ENCODE results near the gene MZB1. TPM values are rescaled to one million over a fixed set of nuclear protein-coding genes. Genes with fewer than 3 reads are reported as not detected.
A peak's percentile ranks its signal among the peaks of the same experiment; 100 is the strongest.

MZB1 gene
- polyA plus RNA-seq, 2 of the 4 experiments (the other 2 are of a cell fraction), result 0.09 TPM; not detected in 1

- Histone ChIP-seq H3K9me3 (no peaks in the 10 kb centered on the region), H3K4me3 (no peak overlapping the region), H3K4me2 (peak overlapping the region; percentile 94), H3K27ac (no peak overlapping the region), H3K4me1 (peaks cover 19% of the 10 kb centered on the region; the same call in 2 of the 3 replicates)
- ATAC-seq (no peak), DNase-seq (ENCODE audit: low read depth in 1 of 2, low spot score in 1 of 2) (no peak), FAIRE-seq (no peak)
- ChIA-PET CTCF (interaction anchor here (1.4 to 1.6 kb wide), 2 partner anchors 32 to 51 kb away, joined by 3 read pairs; partner anchors contain the start of gene MATR3), POLR2A (interaction anchor here (0.6 kb wide), 1 partner anchor 50 kb away, joined by 3 read pairs; no protein-coding TSS in a partner anchor)
- TF ChIP-seq HDAC2 (IDR thresholded peaks at IDR 0.05) (no peak), HOXB5 (CRISPR knock-in tag; IDR thresholded peaks at IDR 0.05) (no peak), RCOR1 (IDR thresholded peaks at IDR 0.05; ENCODE audit: low read depth, low read length) (no peak), HOXB13 (CRISPR knock-in tag; IDR thresholded peaks at IDR 0.05; ENCODE audit: low read depth) (no peak), POLR2A (IDR thresholded peaks at IDR 0.05; ENCODE audit: low read length) (no peak), EHF (CRISPR knock-in tag; IDR thresholded peaks at IDR 0.05) (no peak), ZNF302 (CRISPR knock-in tag; IDR thresholded peaks at IDR 0.05) (no peak), FOSL2 (IDR thresholded peaks at IDR 0.05) (no peak), FOSL2 (CRISPR knock-in tag; IDR thresholded peaks at IDR 0.05) (no peak), E2F6 (IDR thresholded peaks at IDR 0.05; ENCODE audit: borderline replicate concordance, low read depth) (no peak), BHLHE40 (IDR thresholded peaks at IDR 0.05; ENCODE audit: low read depth, low read length) (no peak), ZFP36 (IDR thresholded peaks at IDR 0.05; ENCODE audit: borderline replicate concordance, partially characterized antibody) (no peak), KDM5A (IDR thresholded peaks at IDR 0.05) (no peak), PHF8 (IDR thresholded peaks at IDR 0.05; ENCODE audit: borderline replicate concordance, low read depth) (no peak), ELK1 (IDR thresholded peaks at IDR 0.05; ENCODE audit: low read depth, low read length) (no peak), TFCP2L1 (CRISPR knock-in tag; IDR thresholded peaks at IDR 0.05) (no peak), JUN (IDR thresholded peaks at IDR 0.05) (no peak), HEYL (CRISPR knock-in tag; IDR thresholded peaks at IDR 0.05) (no peak), ATOH8 (CRISPR knock-in tag; IDR thresholded peaks at IDR 0.05; ENCODE audit: low read depth) (no peak), JUNB (IDR thresholded peaks at IDR 0.05) (no peak)
- 84% methylated on average over 2 of the region's 2 CpGs for WGBS (ENCODE audit: missing lambda C conversion rate)
Measured at GRCh38 chr5:139344177-139344576, 45.5 kb downstream of the MZB1 start.

- ChIA-PET POLR2A (no interaction called here), CTCF (interaction anchor here (1.4 to 1.6 kb wide), 2 partner anchors 32 to 50 kb away, joined by 3 read pairs; partner anchors contain the start of gene MATR3)
- Histone ChIP-seq H3K4me2 (peak overlapping the region; percentile 94), H3K4me3 (peak overlapping the region; percentile 81), H3K9me3 (no peaks in the 10 kb centered on the region), H3K27ac (no peak overlapping the region), H3K4me1 (peaks cover 19% of the 10 kb centered on the region; the same call in 2 of the 3 replicates)
- ATAC-seq, result no peak
- no peak for FAIRE-seq
- 92% methylated on average over 9 of the region's 9 CpGs for WGBS (ENCODE audit: missing lambda C conversion rate)
- TF ChIP-seq FOSL2 (IDR thresholded peaks at IDR 0.05), result no peak
- no peak for TF ChIP-seq FOSL2 (CRISPR knock-in tag; IDR thresholded peaks at IDR 0.05)
- DNase-seq (ENCODE audit: low read depth in 1 of 2, low spot score in 1 of 2), result no peak
Measured at GRCh38 chr5:139343476-139343875, 46.2 kb downstream of the MZB1 start.

GRCh38 chr5:139342423-139342723 lies 47.3 kb downstream of the MZB1 start:
- FAIRE-seq, result no peak
- Histone ChIP-seq H3K4me3 (peak overlapping the region; percentile 81), H3K4me1 (peaks cover 19% of the 10 kb centered on the region; the same call in 2 of the 3 replicates), H3K27ac (peak overlapping the region; percentile 90 to 91), H3K4me2 (peak overlapping the region; percentile 94), H3K9me3 (no peaks in the 10 kb centered on the region)
- CTCF ChIA-PET, result interaction anchor here (0.7 to 2.7 kb wide), 15 partner anchors 9 to 523 kb away, joined by 3 to 17 read pairs (median 4); no protein-coding TSS in a partner anchor
- WGBS (ENCODE audit: missing lambda C conversion rate), result 0% methylated on average over 16 of the region's 16 CpGs
- no peak for ATAC-seq
- TF ChIP-seq CHD2 (IDR thresholded peaks at IDR 0.05; ENCODE audit: low read length, partially characterized antibody) (no peak), EP300 (IDR thresholded peaks at IDR 0.05) (no peak), TP53 (CRISPR knock-in tag; IDR thresholded peaks at IDR 0.05) (no peak), PHF8 (IDR thresholded peaks at IDR 0.05; ENCODE audit: borderline replicate concordance, low read depth) (no peak), CBX2 (IDR thresholded peaks at IDR 0.05; ENCODE audit: borderline replicate concordance, low read depth) (no peak), RCOR1 (IDR thresholded peaks at IDR 0.05; ENCODE audit: low read depth, low read length) (no peak), RARB (CRISPR knock-in tag; IDR thresholded peaks at IDR 0.05) (no peak), E2F6 (IDR thresholded peaks at IDR 0.05; ENCODE audit: borderline replicate concordance, low read depth) (0 out of 2 replicates have a peak, but pooled peaks have one; percentile 20), SREBF2 (IDR thresholded peaks at IDR 0.05) (no peak), RFX5 (IDR thresholded peaks at IDR 0.05) (no peak), MYC (IDR thresholded peaks at IDR 0.05; ENCODE audit: borderline replicate concordance, low read length) (peak; percentile 44; the same call in 1 of the 2 replicates)
- POLR2A ChIA-PET, result interaction anchor here (0.6 to 2.7 kb wide), 11 partner anchors 11 to 783 kb away, joined by 3 to 38 read pairs (median 6); partner anchors contain the start of gene MATR3
- DNase-seq (ENCODE audit: low read depth in 1 of 2, low spot score in 1 of 2), result no peak
